HCT116 (cell line): ENCODE data around the gene KRT6C. TPM values are rescaled to one million over a fixed set of nuclear protein-coding genes. Genes with fewer than 3 reads are reported as not detected.

Source experiments
- ATAC-seq: fragments of 200-7000 bp; cut with Tn5 transposase; 2 replicates; pipeline ENCODE4 v1.9.1; 2020; ENCODE audit warnings: mild to moderate bottlenecking, moderate library complexity
- BruUV-seq: library from RNA; stranded (reverse); fragments of 400-500 nt; replicated peaks from 2 replicates; lab custom pipeline; 2021; lab: Mats Ljungman, UMichigan
- CTCF ChIA-PET: fragments of 300-600 bp; sonication (Branson Sonifier 250); formaldehyde crosslinking; loops from one replicate; lab custom pipeline; 2021; ENCODE audit warnings: antibody characterized with exemption; lab: Charles Lee
- POLR2A ChIA-PET: fragments of 300-600, 350-600 bp; sonication (Branson Sonifier 250); formaldehyde crosslinking; loops from one replicate; lab custom pipeline; 2021; ENCODE audit warnings: antibody characterized with exemption; lab: Charles Lee
- RAD21 ChIA-PET, 2 experiments: fragments of 300-600 bp; sonication (Branson Sonifier 250); formaldehyde crosslinking; loops; one replicate each; lab custom pipeline; 2023; ENCODE audit warnings: low total read pairs in 2 of 2; ENCODE audit not compliant: uncharacterized antibody in 2 of 2, unreplicated experiment in 2 of 2, low non-redundant PET in 1 of 2; lab: Charles Lee
- DNase-seq: peaks from one replicate; pipeline ENCODE4 v3.0.0-alpha.2; 2010; ENCODE audit warnings: low read depth, low spot score
- H2AFZ ChIP-seq: fragments of 200-600 bp; shearing (Covaris generic), sonication (generic); 2 replicates; pipeline ENCODE4 v1.6.1; 2017; ENCODE audit warnings: low read depth, mixed run types, mixed read lengths, antibody characterized with exemption, low read length; ENCODE audit not compliant: poor library complexity, severe bottlenecking
- H3K27ac ChIP-seq: 2 replicates; pipeline ENCODE4 v1.5.1; 2012; ENCODE audit warnings: low read depth, low read length
- H3K27me3 ChIP-seq: fragments of 200-600 bp; sonication (generic); 2 replicates; pipeline ENCODE4 v1.6.1; 2016; ENCODE audit warnings: mixed run types, low read length, mixed read lengths; ENCODE audit not compliant: insufficient read depth
- H3K36me3 ChIP-seq, 2 experiments: fragments of 200-500 bp in 1 of 2; fragments of 200-600 bp in 1 of 2; sonication (Bioruptor generic) in 1 of 2; sonication (generic) in 1 of 2; 2 replicates each; pipeline versions ENCODE4 v1.5.1 to v1.6.1; 2014 to 2016; ENCODE audit warnings: low read length in 2 of 2, inconsistent platforms in 1 of 2, mixed read lengths in 1 of 2, mixed run types in 1 of 2; ENCODE audit not compliant: insufficient read depth in 2 of 2, control insufficient read depth in 1 of 2
- H3K4me1 ChIP-seq, 2 experiments: fragments of 200-600 bp in 1 of 2; sonication (generic) in 1 of 2; 2 replicates each; pipeline versions ENCODE4 v1.5.1 to v1.6.1; 2012 to 2017; ENCODE audit warnings: low read length in 2 of 2, inconsistent platforms in 1 of 2, mild to moderate bottlenecking in 1 of 2, mixed read lengths in 1 of 2, mixed run types in 1 of 2, moderate library complexity in 1 of 2; ENCODE audit not compliant: insufficient read depth in 2 of 2, control insufficient read depth in 1 of 2
- H3K4me2 ChIP-seq: fragments of 200-600 bp; sonication (generic); 2 replicates; pipeline ENCODE4 v1.6.1; 2017; ENCODE audit warnings: mixed run types, low read length, mixed read lengths
- H3K4me3 ChIP-seq, 2 experiments: fragments of 200-600 bp in 1 of 2; sonication (generic) in 1 of 2; replicated peaks in 1 of 2; 2 replicates each; pipeline ENCODE4 v1.5.1; 2011 to 2016; ENCODE audit warnings: low read length in 2 of 2, control low read depth in 1 of 2, low read depth in 1 of 2, mild to moderate bottlenecking in 1 of 2, mixed read lengths in 1 of 2, mixed run types in 1 of 2
- H3K79me2 ChIP-seq: fragments of 200-600 bp; sonication (generic); 2 replicates; pipeline ENCODE4 v1.6.1; 2017; ENCODE audit warnings: mild to moderate bottlenecking, mixed run types, low read length, moderate library complexity, mixed read lengths; ENCODE audit not compliant: insufficient read depth
- H3K9ac ChIP-seq: fragments of 200-600 bp; sonication (generic); 2 replicates; pipeline ENCODE4 v1.6.1; 2016; ENCODE audit warnings: low read length, mixed read lengths
- H3K9me2 ChIP-seq: fragments of 200-600 bp; sonication (generic), shearing (Covaris generic); 2 replicates; pipeline ENCODE4 v1.6.1; 2017; ENCODE audit warnings: mixed run types, mild to moderate bottlenecking, moderate library complexity; ENCODE audit not compliant: insufficient read depth
- H3K9me3 ChIP-seq, 2 experiments: fragments of 200-500 bp in 1 of 2; fragments of 200-600 bp in 1 of 2; sonication (Bioruptor generic) in 1 of 2; sonication (generic) in 1 of 2; 2 replicates each; pipeline ENCODE4 v1.6.1; 2014 to 2017; ENCODE audit warnings: low read length in 2 of 2, mixed read lengths in 2 of 2, inconsistent platforms in 1 of 2, low read depth in 1 of 2, mild to moderate bottlenecking in 1 of 2, mixed run types in 1 of 2, moderate library complexity in 1 of 2; ENCODE audit not compliant: control insufficient read depth in 1 of 2, insufficient read depth in 1 of 2
- H4K20me1 ChIP-seq: fragments of 200-600 bp; sonication (generic), shearing (Covaris generic); 2 replicates; pipeline ENCODE4 v1.6.1; 2017; ENCODE audit warnings: mixed run types, mild to moderate bottlenecking, moderate library complexity; ENCODE audit not compliant: insufficient read depth
- ATF3 ChIP-seq: IDR thresholded peaks from 2 replicates; pipeline ENCODE4 v1.6.1; 2012
- CBX3 ChIP-seq: IDR thresholded peaks from 2 replicates; pipeline ENCODE4 v1.6.1; 2012; ENCODE audit warnings: low read depth
- EGR1 ChIP-seq: IDR thresholded peaks from 2 replicates; pipeline ENCODE4 v1.6.1; 2012; ENCODE audit warnings: low read depth
- ELF1 ChIP-seq: IDR thresholded peaks from 2 replicates; pipeline ENCODE4 v1.6.1; 2012; ENCODE audit warnings: low read depth, borderline replicate concordance
- EZH2phosphoT487 ChIP-seq: fragments of 200-600 bp; IDR thresholded peaks from 2 replicates; pipeline ENCODE4 v1.6.1; 2018; ENCODE audit warnings: antibody characterized with exemption, borderline replicate concordance
- FOSL1 ChIP-seq: IDR thresholded peaks from 2 replicates; pipeline ENCODE4 v1.6.1; 2012; ENCODE audit warnings: low read depth
- MAX ChIP-seq: IDR thresholded peaks from 2 replicates; pipeline ENCODE4 v1.6.1; 2012
- RAD21 ChIP-seq: IDR thresholded peaks from 2 replicates; pipeline ENCODE4 v1.6.1; 2012; ENCODE audit warnings: low read depth, mild to moderate bottlenecking
- REST ChIP-seq: IDR thresholded peaks from 2 replicates; pipeline ENCODE4 v1.6.1; 2012; ENCODE audit warnings: low read depth
- SP1 ChIP-seq: IDR thresholded peaks from 2 replicates; pipeline ENCODE4 v1.6.1; 2012; ENCODE audit warnings: low read depth
- SRF ChIP-seq: IDR thresholded peaks from 2 replicates; pipeline ENCODE4 v1.6.1; 2012; ENCODE audit warnings: low read depth
- ZNF274 ChIP-seq: fragments of 200-500 bp; sonication (Bioruptor generic); IDR thresholded peaks from 2 replicates; pipeline ENCODE4 v1.6.1; 2014; ENCODE audit warnings: mild to moderate bottlenecking, low read depth, low read length, inconsistent platforms
- intact Hi-C: fragments of 100-400 bp; cut with micrococcal nuclease; formaldehyde crosslinking; loops from 2 replicates; pipeline ENCODE4 v1.10.0; 2022
- total RNA-seq: library from RNA; stranded (reverse); gene quantifications from one replicate; pipeline ENCODE4 v1.2.1, GENCODE V29; 2021; ENCODE audit not compliant: unreplicated experiment
- TF ChIP-seq, protein P1 (sequence below), 3 experiments: fragments of 200-600 bp in 1 of 3; sonication (generic) in 1 of 3; IDR thresholded peaks in 2 of 3; conservative IDR thresholded peaks in 1 of 3; 2 replicates each; pipeline ENCODE4 v1.5.1; 2012 to 2017; ENCODE audit warnings: low read depth in 2 of 3, low read length in 2 of 3, antibody characterized with exemption in 1 of 3, borderline replicate concordance in 1 of 3, control low read depth in 1 of 3, mild to moderate bottlenecking in 1 of 3, mixed read lengths in 1 of 3, mixed run types in 1 of 3, moderate library complexity in 1 of 3; ENCODE audit not compliant: insufficient read depth in 1 of 3

KRT6C gene
- total RNA-seq, 1 experiment from 2014 or later: not detected

DNA sequence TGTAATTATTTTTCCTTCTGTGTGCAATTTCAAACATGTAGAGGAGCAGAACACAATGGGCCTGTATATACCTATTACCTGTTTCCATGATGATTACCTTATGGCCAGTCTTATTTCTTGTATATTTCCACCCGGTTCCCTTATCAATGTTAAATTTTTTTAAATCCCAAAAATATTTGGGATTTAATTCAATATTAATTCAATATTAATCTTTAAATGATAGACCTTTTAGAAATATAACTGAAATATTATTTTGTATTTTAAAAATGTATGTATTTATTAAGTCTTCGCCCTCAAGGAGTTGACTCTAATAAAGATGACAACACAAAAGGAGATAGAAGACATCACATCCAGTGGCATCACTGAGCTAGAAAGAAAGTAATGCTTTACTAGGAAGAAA, 607 bp upstream of the KRT6C start:
- Histone ChIP-seq H3K4me3 (no peak overlapping the region), H3K27me3 (no peaks in the 10 kb centered on the region), H3K27ac (no peak overlapping the region), H3K9me3 (no peaks in the 10 kb centered on the region), H3K4me2 (no peak overlapping the region), H4K20me1 (no peaks in the 10 kb centered on the region), H3K9ac (no peak overlapping the region), H3K4me1 (no peaks in the 10 kb centered on the region), H3K36me3 (no peaks in the 10 kb centered on the region), H2AFZ (no peak overlapping the region), H3K9me2 (no peaks in the 10 kb centered on the region), H3K79me2 (no peaks in the 10 kb centered on the region)
- TF ChIP-seq EGR1 (no peak), CBX3 (no peak), MAX (no peak), SRF (no peak), SP1 (no peak), ZNF274 (no peak), EZH2phosphoT487 (no peak), FOSL1 (no peak), RAD21 (no peak), REST (no peak), ELF1 (no peak), ATF3 (no peak)
- TF ChIP-seq, protein P1, sequence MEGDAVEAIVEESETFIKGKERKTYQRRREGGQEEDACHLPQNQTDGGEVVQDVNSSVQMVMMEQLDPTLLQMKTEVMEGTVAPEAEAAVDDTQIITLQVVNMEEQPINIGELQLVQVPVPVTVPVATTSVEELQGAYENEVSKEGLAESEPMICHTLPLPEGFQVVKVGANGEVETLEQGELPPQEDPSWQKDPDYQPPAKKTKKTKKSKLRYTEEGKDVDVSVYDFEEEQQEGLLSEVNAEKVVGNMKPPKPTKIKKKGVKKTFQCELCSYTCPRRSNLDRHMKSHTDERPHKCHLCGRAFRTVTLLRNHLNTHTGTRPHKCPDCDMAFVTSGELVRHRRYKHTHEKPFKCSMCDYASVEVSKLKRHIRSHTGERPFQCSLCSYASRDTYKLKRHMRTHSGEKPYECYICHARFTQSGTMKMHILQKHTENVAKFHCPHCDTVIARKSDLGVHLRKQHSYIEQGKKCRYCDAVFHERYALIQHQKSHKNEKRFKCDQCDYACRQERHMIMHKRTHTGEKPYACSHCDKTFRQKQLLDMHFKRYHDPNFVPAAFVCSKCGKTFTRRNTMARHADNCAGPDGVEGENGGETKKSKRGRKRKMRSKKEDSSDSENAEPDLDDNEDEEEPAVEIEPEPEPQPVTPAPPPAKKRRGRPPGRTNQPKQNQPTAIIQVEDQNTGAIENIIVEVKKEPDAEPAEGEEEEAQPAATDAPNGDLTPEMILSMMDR (IDR thresholded peaks at IDR 0.05 in 2 of 3, conservative IDR thresholded peaks at IDR 0.05 in 1 of 3; ENCODE audit: borderline replicate concordance in 1 of 3, insufficient read depth in 1 of 3, low read depth in 2 of 3, low read length in 2 of 3): no peak
- ATAC-seq (no peak), DNase-seq (no peak)
- ChIA-PET POLR2A (no interaction called here), CTCF (no interaction called here), RAD21 (no interaction called here)
- intact Hi-C loops: no loop called here
- no TSS peak for BruUV-seq
